ENCODE results near the gene LAIR2.
"Not testable (repeated sequence)": the region's sequence is repeated elsewhere in the genome, so short reads cannot be mapped to it uniquely, and the experiment has no call there.

The LAIR2 gene

GRCh38 chr19:54493967-54494585 is 8.6 kb upstream of the LAIR2 start:
- no peak for DNase-seq

GRCh38 chr19:54495284-54495683 is 7.3 kb upstream of the LAIR2 start:
- DNase-seq, result not testable (repeated sequence)

- not testable (repeated sequence) for DNase-seq
Measured at GRCh38 chr19:54497747-54498450, 4.7 kb upstream of the LAIR2 start.

- not testable (repeated sequence) for DNase-seq
Measured at GRCh38 chr19:54498451-54498772, 4.2 kb upstream of the LAIR2 start.

GRCh38 chr19:54505542-54505941 is 2.9 kb downstream of the LAIR2 start:
- DNase-seq, result not testable (repeated sequence)

GRCh38 chr19:54506079-54506478 is 3.4 kb downstream of the LAIR2 start:
- DNase-seq, result no peak

- DNase-seq, result not testable (repeated sequence)
Measured at GRCh38 chr19:54507038-54507717, 4.5 kb downstream of the LAIR2 start.

- no peak for DNase-seq
Measured at GRCh38 chr19:54507824-54508223, 5.2 kb downstream of the LAIR2 start.

- not testable (repeated sequence) for DNase-seq
Measured at GRCh38 chr19:54508487-54508886, 5.9 kb downstream of the LAIR2 start.

- DNase-seq, result not testable (repeated sequence)
Measured at GRCh38 chr19:54509200-54509940, 6.7 kb downstream of the LAIR2 start.

GRCh38 chr19:54515156-54515555 is 12.5 kb downstream of the LAIR2 start:
- no peak for DNase-seq

GRCh38 chr19:54517483-54517882 is 14.9 kb downstream of the LAIR2 start:
- DNase-seq, result peak; percentile 42 to 49

- DNase-seq, result no peak
Measured at GRCh38 chr19:54518844-54519243, 16.2 kb downstream of the LAIR2 start.

GRCh38 chr19:54521022-54521859 is 18.6 kb downstream of the LAIR2 start:
- DNase-seq, result no peak

GRCh38 chr19:54521860-54522513 is 19.4 kb downstream of the LAIR2 start:
- no peak for DNase-seq

GRCh38 chr19:54523403-54523802 is 20.8 kb downstream of the LAIR2 start:
- no peak for DNase-seq

- no peak for DNase-seq
Measured at GRCh38 chr19:54525636-54526035, 23.0 kb downstream of the LAIR2 start.

GRCh38 chr19:54526972-54527371 is 24.3 kb downstream of the LAIR2 start:
- no peak for DNase-seq

GRCh38 chr19:54530866-54531265 is 28.2 kb downstream of the LAIR2 start:
- DNase-seq, result no peak

GRCh38 chr19:54532528-54532927 is 29.9 kb downstream of the LAIR2 start:
- DNase-seq, result peak; percentile 29 to 35

- no peak for DNase-seq
Measured at GRCh38 chr19:54533476-54533875, 30.8 kb downstream of the LAIR2 start.

- DNase-seq, result no peak
Measured at GRCh38 chr19:54534156-54534555, 31.5 kb downstream of the LAIR2 start.
